NCI-H1092 (cell line): ENCODE measurements around the gene CUX1.

Experiments used
- DNase-seq: peaks from one replicate; lab custom pipeline; 2025; lab: John Stamatoyannopoulos, UW

Gene CUX1

GRCh38 chr7:101957744-101958525, 140.5 kb downstream of the CUX1 start:
- DNase-seq = no peak

- no peak for DNase-seq
Measured at GRCh38 chr7:101959342-101959741, 141.9 kb downstream of the CUX1 start.

GRCh38 chr7:101959829-101960228, 142.4 kb downstream of the CUX1 start:
- no peak for DNase-seq

- no peak for DNase-seq
Measured at GRCh38 chr7:101960323-101960722, 142.9 kb downstream of the CUX1 start.

GRCh38 chr7:101960985-101961708, 143.7 kb downstream of the CUX1 start:
- no peak for DNase-seq

- DNase-seq = no peak
Measured at GRCh38 chr7:101961811-101962210, 144.4 kb downstream of the CUX1 start.

- no peak for DNase-seq
Measured at GRCh38 chr7:101963693-101964092, 146.3 kb downstream of the CUX1 start.

GRCh38 chr7:101964680-101965452, 147.4 kb downstream of the CUX1 start:
- no peak for DNase-seq

GRCh38 chr7:101968720-101969466, 151.5 kb downstream of the CUX1 start:
- DNase-seq = no peak

- DNase-seq = no peak
Measured at GRCh38 chr7:101969997-101970585, 152.7 kb downstream of the CUX1 start.

- no peak for DNase-seq
Measured at GRCh38 chr7:101970801-101971200, 153.4 kb downstream of the CUX1 start.

- no peak for DNase-seq
Measured at GRCh38 chr7:101971457-101971856, 154.0 kb downstream of the CUX1 start.

- no peak for DNase-seq
Measured at GRCh38 chr7:101972627-101973026, 155.2 kb downstream of the CUX1 start.

GRCh38 chr7:101973130-101973529, 155.7 kb downstream of the CUX1 start:
- no peak for DNase-seq

GRCh38 chr7:101974393-101974792, 157.0 kb downstream of the CUX1 start:
- no peak for DNase-seq

GRCh38 chr7:101975046-101975445, 157.6 kb downstream of the CUX1 start:
- no peak for DNase-seq

- DNase-seq = no peak
Measured at GRCh38 chr7:101976411-101976810, 159.0 kb downstream of the CUX1 start.

- no peak for DNase-seq
Measured at GRCh38 chr7:101977249-101977648, 159.8 kb downstream of the CUX1 start.

GRCh38 chr7:101978683-101979082, 161.3 kb downstream of the CUX1 start:
- DNase-seq = no peak

- no peak for DNase-seq
Measured at GRCh38 chr7:101983147-101983811, 165.9 kb downstream of the CUX1 start.
